Fibroblast of mammary gland (primary cell): ENCODE results near the gene GPR137.
"Not testable (repeated sequence)": the region's sequence is repeated elsewhere in the genome, so short reads cannot be mapped to it uniquely, and the experiment has no call there.

Experiments
- DNase-seq: peaks from one replicate; pipeline ENCODE4 v3.0.0-alpha.2; 2010; ENCODE audit warnings: low read depth
- H3K4me3 ChIP-seq: 2 replicates; pipeline ENCODE4 v1.5.1; 2011; ENCODE audit warnings: low read depth, mild to moderate bottlenecking, low read length, moderate library complexity; ENCODE audit not compliant: control insufficient read depth
- CTCF ChIP-seq: conservative IDR thresholded peaks from 2 replicates; pipeline ENCODE4 v1.5.1; 2011; ENCODE audit warnings: low read depth, low read length, inconsistent platforms; ENCODE audit not compliant: control insufficient read depth, insufficient read depth

The GPR137 gene

GRCh38 chr11:64245797-64246620 lies 39.6 kb upstream of the GPR137 start:
- TF ChIP-seq CTCF: no peak
- peak; percentile 91 for DNase-seq

GRCh38 chr11:64246621-64246870 lies 39.1 kb upstream of the GPR137 start:
- DNase-seq, H3K4me3 ChIP-seq: not testable (repeated sequence)

More at GRCh38 chr11:64245797-64246620, 39.6 kb upstream of the GPR137 start:
- peak overlapping the region; percentile 98 for H3K4me3 ChIP-seq

- H3K4me3 ChIP-seq: peak within 1 kb of the TSS; percentile 98
- no peak for TF ChIP-seq CTCF
- DNase-seq: peak; percentile 86
Measured at GRCh38 chr11:64246871-64247728, 38.5 kb upstream of the GPR137 start, which contains the start of gene PPP1R14B. Gene PPP1R14B (minus strand): TSS chr11:64246943. CDS start chr11:64246673, 270 bp downstream.

GRCh38 chr11:64247729-64248531 lies 37.7 kb upstream of the GPR137 start:
- peak overlapping the region; percentile 70 for H3K4me3 ChIP-seq
- no peak for TF ChIP-seq CTCF
- no peak for DNase-seq

- H3K4me3 ChIP-seq: no peak overlapping the region
- DNase-seq: no peak
- no peak for TF ChIP-seq CTCF
Measured at GRCh38 chr11:64248578-64248977, 37.1 kb upstream of the GPR137 start.

GRCh38 chr11:64249038-64249437 lies 36.6 kb upstream of the GPR137 start:
- no peak for DNase-seq
- TF ChIP-seq CTCF: no peak
- H3K4me3 ChIP-seq: no peak overlapping the region
